HFF-Myc (cell line): ENCODE data around the gene BACE2.

ENCODE experiments used
- DNase-seq: peaks from one replicate; pipeline ENCODE4 v3.0.0-alpha.2; 2011; ENCODE audit warnings: low read depth; ENCODE audit errors: extremely low read depth
- H3K4me3 ChIP-seq: replicated peaks from 2 replicates; pipeline ENCODE4 v1.5.1; 2011; ENCODE audit warnings: low read depth, mild to moderate bottlenecking, control low read depth, low read length
- TF ChIP-seq, protein P1 (sequence below): IDR thresholded peaks from 2 replicates; pipeline ENCODE4 v1.5.1; 2012; ENCODE audit warnings: mild to moderate bottlenecking, low read depth, low read length, control low read depth; ENCODE audit errors: missing control alignments

The BACE2 gene

DNA sequence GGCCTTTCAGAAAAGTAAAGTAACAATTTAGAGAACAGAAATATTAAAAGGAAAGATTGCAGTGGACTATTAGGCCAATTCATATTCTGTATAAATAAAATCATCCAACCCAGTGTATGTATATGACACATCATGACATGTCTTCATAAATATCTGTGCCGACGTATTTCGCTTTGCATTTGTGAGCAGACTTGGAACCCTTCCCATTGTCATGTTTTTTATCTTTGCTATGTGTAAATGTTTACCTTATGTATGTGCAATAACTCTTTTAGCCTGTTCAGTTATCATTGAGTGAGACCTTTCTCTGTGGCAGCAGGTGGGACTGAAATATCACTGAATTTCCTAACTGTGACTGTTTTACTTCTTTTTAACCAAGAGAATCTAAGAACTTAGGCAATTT is 90.7 kb downstream of the BACE2 start:
- no peak for DNase-seq
- H3K4me3 ChIP-seq: no peak overlapping the region
- TF ChIP-seq, protein P1, sequence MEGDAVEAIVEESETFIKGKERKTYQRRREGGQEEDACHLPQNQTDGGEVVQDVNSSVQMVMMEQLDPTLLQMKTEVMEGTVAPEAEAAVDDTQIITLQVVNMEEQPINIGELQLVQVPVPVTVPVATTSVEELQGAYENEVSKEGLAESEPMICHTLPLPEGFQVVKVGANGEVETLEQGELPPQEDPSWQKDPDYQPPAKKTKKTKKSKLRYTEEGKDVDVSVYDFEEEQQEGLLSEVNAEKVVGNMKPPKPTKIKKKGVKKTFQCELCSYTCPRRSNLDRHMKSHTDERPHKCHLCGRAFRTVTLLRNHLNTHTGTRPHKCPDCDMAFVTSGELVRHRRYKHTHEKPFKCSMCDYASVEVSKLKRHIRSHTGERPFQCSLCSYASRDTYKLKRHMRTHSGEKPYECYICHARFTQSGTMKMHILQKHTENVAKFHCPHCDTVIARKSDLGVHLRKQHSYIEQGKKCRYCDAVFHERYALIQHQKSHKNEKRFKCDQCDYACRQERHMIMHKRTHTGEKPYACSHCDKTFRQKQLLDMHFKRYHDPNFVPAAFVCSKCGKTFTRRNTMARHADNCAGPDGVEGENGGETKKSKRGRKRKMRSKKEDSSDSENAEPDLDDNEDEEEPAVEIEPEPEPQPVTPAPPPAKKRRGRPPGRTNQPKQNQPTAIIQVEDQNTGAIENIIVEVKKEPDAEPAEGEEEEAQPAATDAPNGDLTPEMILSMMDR: no peak

DNA sequence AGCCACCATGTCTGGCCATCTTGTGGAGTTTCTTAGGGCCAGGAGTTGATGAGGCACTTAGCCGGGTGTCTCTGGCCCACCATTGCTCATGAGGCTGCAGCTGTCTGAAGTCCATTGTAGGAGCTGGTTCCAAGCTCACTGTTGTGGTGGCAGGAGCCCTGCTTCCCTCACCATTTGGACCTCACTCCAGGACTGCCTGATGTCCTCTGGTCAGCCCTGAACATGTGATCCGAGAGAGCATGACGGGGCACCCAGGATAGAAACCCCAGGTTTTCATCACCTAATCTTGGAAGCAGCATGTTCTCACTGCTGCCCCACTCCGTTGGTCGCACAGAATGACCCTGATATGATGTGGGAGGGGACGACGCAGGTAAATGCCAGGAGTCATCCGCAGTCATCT is 92.5 kb downstream of the BACE2 start:
- no peak overlapping the region for H3K4me3 ChIP-seq
- DNase-seq: no peak
- TF ChIP-seq, protein P1: no peak

DNA sequence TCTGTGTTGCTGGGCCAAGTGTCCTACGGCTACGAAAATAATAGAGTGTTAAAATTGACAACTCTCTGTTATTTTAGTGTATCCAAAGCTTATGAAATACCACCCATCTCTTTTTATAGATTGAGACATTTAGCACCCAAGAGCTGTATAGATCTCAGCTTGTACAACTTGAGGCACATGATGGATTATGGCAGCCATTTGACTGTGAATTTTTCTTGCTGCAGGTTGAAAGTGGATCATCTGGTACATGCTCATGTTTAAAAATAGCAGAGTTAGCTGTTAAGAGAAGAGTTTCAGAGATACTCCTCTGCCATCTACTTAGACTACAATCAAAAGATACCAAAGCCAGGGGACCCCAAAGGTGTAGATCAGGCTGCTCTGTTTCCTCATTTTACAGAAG is 99.4 kb downstream of the BACE2 start:
- no peak for DNase-seq
- TF ChIP-seq, protein P1: no peak
- H3K4me3 ChIP-seq: no peak overlapping the region

DNA sequence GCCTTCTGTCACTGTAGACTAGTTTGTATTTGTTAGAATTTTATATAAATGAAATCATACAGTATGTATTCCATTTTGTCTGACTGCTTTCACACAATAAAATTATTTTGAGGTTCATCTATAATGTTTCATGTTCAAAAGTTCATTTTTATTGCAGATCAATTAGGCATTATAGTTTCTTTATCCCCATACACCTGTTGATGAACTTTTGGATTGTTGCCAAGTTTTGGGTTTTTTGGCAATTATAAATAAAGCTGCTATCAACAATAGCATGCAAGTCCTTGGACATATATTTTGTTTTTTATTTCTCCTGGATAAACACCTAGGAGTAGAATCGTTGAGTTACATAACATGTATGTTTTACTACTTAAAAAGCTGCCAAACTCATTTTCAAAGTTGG is 101.6 kb downstream of the BACE2 start:
- no peak overlapping the region for H3K4me3 ChIP-seq
- no peak for DNase-seq
- TF ChIP-seq, protein P1: no peak

DNA sequence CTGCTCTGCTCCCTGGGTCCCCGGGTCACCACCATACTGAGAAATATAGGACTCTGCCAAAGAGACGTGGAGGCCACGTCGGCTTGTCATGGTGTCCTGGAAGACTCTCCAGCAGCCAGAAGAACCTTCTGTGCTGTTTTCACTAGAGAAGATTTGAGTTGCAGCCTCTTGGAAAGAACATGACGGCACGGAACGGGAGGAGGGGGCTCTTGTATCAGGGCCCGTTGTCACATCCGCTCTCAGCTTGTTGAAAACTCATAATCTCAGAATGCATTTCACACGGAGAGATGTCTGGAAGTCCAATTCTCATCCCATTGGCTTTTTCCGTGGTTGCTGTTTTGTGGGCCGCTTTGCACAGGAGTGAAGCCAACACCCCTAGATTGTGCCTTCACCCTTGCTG is 109.2 kb downstream of the BACE2 start:
- TF ChIP-seq, protein P1: no peak
- H3K4me3 ChIP-seq: no peak overlapping the region
- DNase-seq: no peak

DNA sequence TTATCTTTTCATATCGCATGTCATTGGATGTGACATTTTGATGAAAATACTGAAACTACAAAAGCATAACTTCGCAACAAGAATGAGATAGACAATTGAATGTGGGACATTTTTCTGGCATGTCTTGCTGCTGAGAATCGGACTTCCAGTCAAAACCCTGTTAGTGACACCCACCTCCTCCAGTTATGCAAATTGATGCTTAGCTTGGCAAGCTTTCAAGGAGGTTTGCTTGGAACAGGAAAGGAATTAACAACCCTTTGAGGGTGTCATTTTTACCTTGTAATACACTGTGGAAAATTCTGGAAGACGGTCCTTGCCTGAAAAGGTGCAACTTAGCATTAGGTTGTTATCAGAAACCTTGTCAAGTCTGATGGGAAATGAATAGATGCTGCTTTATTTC is 109.9 kb downstream of the BACE2 start:
- TF ChIP-seq, protein P1: no peak
- DNase-seq: no peak
- H3K4me3 ChIP-seq: no peak overlapping the region
